Colon (tissue), 2 donors: ENCODE results near the gene SHISA6.
"Not testable (repeated sequence)": the region's sequence is repeated elsewhere in the genome, so short reads cannot be mapped to it uniquely, and the experiment has no call there.

Experiments
- FAIRE-seq: peaks from 2 replicates; lab custom pipeline; 2012; peaks lifted over from hg19 to GRCh38; lab: Jason Lieb, UNC
- donor health status: control.
- donor health status: control.

Gene SHISA6

DNA sequence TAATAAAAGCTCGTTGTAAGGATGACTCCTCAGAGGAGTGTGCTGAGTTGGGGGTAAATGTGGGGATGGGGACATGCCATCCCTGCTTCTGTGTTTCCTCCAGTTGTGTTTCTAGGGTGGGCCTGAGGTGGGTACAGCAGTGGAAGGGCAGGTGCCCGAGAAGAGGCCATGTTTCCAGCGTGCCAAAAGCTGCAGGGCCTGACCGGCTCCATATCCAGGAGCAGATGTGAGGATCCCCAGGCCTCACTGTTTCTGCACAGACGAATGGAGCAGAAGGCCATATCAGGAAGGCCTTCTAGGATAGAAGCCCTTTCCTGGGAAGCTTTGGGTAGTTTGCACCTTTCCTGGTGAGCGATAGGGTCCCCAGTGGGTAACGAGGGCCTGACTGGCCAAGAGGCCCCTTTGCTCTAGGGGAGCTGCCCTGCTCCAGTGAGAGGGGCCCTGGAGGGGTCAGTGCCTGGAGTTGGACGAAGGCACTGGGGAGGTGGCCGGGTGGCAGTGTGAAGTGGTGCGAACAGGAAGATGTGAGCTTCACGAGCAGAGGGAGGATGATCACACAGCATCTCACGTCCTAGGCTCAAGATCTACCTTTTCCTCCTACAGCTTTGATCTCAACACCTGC lies 62.9 kb downstream of the SHISA6 start:
- no peak for FAIRE-seq

- no peak for FAIRE-seq
Observed at GRCh38 chr17:11304568-11304967, 63.6 kb downstream of the SHISA6 start.

- no peak for FAIRE-seq
Observed at GRCh38 chr17:11305524-11305923, 64.5 kb downstream of the SHISA6 start.

GRCh38 chr17:11308531-11308930 lies 67.5 kb downstream of the SHISA6 start:
- FAIRE-seq, result no peak

DNA sequence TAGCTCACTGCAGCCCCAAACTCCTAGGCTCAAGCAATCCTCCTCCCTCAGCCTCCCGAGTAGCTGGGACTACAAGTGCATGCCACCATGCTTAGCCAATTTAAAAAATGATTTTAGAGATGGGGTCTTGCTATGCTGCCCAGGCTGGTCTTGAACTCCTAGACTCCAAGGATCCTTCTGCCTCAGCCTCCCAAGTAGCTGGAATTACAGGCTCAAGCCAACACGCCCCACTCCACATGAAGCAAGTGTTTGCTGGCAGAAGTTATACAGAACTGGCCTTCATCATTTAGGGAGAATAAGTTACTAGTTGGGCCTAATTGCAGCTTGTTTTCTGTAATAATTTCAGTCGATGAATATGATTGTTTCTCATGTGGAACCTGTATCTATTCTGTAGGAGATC lies 68.0 kb downstream of the SHISA6 start:
- FAIRE-seq, result no peak

DNA sequence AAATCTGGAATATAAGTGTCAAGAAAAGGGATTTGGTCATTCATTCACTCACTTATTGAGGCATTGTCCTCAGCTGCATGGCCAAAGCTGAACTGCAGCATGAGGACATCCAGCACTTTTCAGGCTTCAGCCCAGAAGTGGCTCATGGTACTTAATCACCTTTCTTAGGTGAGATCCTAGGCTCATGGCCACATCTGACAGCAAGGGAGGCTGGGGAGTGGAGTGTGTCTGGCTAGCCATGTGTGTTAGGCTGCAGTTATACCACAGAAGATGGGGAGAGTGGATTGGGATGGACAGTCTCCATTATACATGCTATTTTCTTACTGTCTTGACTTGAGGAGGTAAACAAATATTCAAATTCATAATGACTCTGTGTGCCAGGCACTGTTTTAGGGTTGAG lies 68.8 kb downstream of the SHISA6 start:
- FAIRE-seq, result no peak

DNA sequence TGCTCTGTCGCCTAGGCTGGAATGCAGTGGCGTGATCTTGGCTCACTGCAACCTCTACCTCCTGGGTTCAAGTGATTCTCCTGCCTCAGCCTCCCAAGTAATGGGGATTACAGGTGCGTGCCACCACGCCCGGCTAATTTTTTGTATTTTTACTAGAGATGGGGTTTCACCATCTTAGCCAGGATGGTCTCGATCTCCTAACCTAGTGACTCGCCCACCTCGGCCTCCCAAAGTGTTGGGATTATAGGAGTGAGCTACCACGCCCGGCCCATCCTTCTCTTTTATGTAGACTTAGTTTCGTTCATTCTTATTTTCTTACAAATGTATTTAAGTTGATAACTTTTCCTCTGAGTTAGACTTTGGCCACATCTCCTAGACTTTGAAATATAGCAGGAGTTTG lies 75.4 kb downstream of the SHISA6 start:
- not testable (repeated sequence) for FAIRE-seq

- FAIRE-seq, result no peak
Observed at GRCh38 chr17:11318207-11318606, 77.2 kb downstream of the SHISA6 start.

GRCh38 chr17:11319894-11320293 lies 78.9 kb downstream of the SHISA6 start:
- no peak for FAIRE-seq

DNA sequence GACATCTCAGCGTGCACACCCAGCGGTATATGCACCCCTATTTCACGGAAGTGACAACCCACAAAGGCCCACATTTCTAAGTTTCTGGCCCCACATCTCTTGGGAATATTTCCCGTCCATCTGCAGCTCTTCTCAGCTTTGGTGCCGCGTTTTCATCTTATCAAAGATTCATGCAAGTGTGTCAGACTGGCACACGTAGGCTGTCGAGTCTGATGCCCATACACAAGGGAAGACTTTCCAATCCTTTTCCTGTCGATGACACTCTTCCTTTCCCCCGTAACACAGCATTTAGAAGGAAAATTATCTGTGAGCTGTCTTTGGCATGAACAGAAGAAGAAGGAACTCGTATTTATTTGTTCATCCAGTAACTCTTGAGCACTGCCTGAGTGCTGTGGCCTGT lies 83.0 kb downstream of the SHISA6 start:
- no peak for FAIRE-seq

DNA sequence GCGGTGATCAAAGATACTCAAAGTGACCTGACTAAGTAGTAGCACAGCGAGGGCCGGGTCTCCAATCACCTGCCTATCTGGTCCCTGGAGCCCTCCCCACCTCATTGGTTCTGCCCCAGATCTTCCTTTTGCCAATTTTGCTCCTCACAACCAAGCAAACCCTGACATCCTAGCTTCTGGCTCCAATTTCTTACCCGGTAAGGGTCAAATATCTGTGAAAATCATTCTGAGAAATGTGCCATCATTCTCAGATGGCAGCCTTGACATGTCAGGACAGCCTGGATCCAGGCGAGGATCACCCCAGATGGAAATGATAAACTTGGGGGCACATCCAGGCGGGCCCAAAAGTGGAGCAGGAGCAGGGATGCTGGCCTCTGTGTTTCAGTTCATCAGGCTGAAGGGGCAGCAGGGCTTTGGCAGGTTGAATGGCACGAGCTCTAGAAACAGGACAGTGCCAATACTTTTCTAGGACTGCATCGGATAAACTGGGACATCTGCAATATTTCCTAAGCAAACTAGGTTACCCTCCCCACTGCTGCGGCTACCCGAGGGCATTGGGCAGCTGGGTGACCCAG lies 83.9 kb downstream of the SHISA6 start:
- FAIRE-seq, result no peak

DNA sequence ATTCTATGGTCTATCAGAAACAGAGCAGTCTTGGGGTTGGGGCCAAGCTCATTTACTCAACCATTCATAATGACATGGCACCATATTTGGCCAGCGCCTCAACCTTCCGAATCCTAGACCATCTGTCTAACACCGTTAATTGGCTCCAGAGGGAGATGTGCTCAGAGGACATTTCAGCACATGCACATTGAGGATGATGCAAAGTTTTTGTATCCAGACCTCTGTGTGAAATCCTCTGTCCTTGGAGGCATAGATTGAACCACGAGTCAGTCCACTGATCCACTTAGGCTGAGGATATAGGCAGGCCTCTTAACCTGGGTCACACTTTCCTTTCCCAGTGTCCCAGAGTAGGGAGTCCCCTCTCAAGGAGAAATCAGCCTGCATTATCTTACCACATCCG lies 85.5 kb downstream of the SHISA6 start:
- FAIRE-seq, result no peak

GRCh38 chr17:11328770-11329169 lies 87.8 kb downstream of the SHISA6 start:
- no peak for FAIRE-seq

DNA sequence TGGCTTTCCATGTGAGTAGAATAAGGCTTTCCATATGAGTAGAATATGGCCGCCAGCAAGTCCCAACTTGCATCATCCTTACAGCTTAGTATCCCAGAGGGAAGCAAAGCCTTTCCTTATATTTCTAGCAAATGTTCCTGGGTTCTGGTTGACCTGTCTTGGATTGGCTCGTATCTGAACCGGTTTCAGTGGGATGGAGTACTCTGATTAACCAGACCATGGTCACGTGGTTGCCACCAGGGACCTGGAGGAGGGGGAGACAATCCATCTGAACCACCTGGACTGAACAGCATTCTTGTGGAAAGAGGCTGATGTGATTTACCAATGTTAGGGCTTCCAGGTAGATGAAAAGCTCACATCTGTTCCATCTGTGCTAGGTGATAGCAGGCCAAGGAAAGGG lies 89.0 kb downstream of the SHISA6 start:
- no peak for FAIRE-seq

DNA sequence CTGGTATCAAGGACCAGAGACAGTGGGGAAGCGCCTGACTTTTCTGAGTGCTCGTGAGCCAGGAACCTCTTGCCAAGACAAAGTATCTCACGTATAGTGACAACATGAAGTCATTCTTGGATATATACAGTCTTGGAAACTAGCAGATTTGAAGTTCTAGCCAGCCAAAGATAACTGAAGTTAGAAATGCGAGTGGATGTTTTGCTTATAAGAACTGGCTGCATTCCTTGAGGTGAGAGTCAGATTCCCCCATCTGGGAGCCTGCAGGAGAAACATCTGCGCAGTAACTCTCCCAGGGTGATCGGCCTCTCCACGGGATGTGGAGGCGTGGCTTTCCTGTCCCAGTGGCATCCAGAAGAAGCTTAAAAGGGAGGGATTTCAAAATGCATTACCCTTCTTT lies 89.8 kb downstream of the SHISA6 start:
- FAIRE-seq, result no peak

GRCh38 chr17:11331547-11332513 lies 90.8 kb downstream of the SHISA6 start:
- FAIRE-seq, result no peak

- no peak for FAIRE-seq
Observed at GRCh38 chr17:11332706-11333105, 91.7 kb downstream of the SHISA6 start.

- no peak for FAIRE-seq
Observed at GRCh38 chr17:11334493-11334892, 93.5 kb downstream of the SHISA6 start.

- FAIRE-seq, result no peak
Observed at GRCh38 chr17:11336290-11336689, 95.3 kb downstream of the SHISA6 start.

DNA sequence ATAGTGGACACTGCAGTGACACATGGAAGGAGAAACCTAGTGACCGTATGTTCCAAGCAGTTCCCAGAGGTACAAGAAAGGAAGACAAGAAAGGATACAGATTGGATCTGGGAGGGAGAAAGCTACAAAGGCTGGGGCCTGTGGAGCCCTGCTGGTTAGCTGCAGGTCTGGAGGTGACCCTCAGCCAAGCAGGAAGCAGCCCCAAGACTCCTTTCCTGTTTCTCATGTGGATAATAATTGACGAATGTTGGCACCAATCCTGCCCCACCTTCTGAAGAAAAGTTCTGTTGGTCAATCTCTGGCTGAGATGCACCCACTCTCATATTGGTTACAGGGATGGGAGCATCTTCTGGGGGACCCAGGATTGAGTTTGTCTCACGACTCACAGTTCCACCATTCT lies 99.8 kb downstream of the SHISA6 start:
- FAIRE-seq, result no peak

DNA sequence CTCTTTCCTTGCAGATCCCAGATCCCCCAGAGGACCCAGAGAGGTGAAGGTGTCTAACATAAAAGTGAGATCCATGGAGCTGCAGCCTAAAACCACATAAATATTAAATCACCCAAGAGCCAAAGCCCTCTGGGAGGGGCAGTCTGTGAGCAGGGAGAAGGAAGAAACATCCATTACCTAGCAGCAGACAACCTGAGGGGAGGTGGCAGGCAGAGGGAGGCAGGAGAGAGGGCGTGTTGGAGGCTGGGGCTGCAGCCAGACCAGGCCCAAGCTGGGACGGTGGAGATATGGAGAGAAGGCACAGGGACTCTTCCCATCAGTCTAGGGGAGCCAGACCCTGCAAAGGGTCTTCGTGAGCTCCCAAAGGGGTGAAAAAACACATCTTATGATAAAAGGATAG lies 101.1 kb downstream of the SHISA6 start:
- no peak for FAIRE-seq

DNA sequence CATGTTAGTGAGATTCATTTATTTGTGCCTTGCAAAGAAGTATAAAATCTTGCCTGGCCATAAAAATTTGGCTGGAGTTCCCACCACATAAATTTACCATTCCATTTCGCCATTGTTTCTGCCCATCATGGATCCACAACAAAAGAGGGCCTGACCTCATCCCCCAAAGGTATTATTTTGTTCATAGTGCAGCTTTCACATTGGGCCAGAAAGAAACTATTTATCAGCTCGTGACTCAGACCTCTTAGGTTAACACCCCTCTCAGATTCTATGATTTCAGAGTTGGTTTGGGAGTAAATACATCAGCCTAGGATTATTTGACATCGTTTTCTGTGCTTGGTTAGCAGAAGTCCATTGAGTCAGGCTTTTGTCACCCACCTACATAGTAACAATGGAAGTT lies 108.1 kb downstream of the SHISA6 start:
- FAIRE-seq, result no peak

- FAIRE-seq, result no peak
Observed at GRCh38 chr17:11351479-11351878, 110.5 kb downstream of the SHISA6 start.
